Neural cell (in vitro differentiated cells): ENCODE data around the gene ENTPD2. TPM values are rescaled to one million over a fixed set of nuclear protein-coding genes. Genes with fewer than 3 reads are reported as not detected.

Source experiments
- H2AFZ ChIP-seq: fragments of 200-600, 300-800 bp; sonication (generic), shearing (Covaris generic); 2 replicates; pipeline ENCODE4 v1.6.0; 2014; ENCODE audit warnings: low read depth, mild to moderate bottlenecking, antibody characterized with exemption, low read length, moderate library complexity
- H3F3A ChIP-seq: fragments of 200-600 bp; shearing (Covaris generic); 2 replicates; pipeline ENCODE4 v1.6.1; 2016; ENCODE audit warnings: mild to moderate bottlenecking, moderate library complexity, mixed read lengths, antibody characterized with exemption, low read length; ENCODE audit not compliant: insufficient read depth, poor library complexity, severe bottlenecking
- H3K27ac ChIP-seq: fragments of 200-600, 300-800 bp; sonication (generic), shearing (Covaris generic); 2 replicates; pipeline ENCODE4 v1.5.1; 2014; ENCODE audit warnings: mild to moderate bottlenecking, low read length, moderate library complexity
- H3K27me3 ChIP-seq: fragments of 300-800, 200-600 bp; sonication (generic), shearing (Covaris generic); 2 replicates; pipeline ENCODE4 v1.6.0; 2014; ENCODE audit warnings: mild to moderate bottlenecking, low read depth, low read length, moderate library complexity; ENCODE audit not compliant: insufficient read depth
- H3K36me3 ChIP-seq: fragments of 300-800, 200-600 bp; sonication (generic), shearing (Covaris generic); 2 replicates; pipeline ENCODE4 v1.5.1; 2014; ENCODE audit warnings: mild to moderate bottlenecking, antibody characterized with exemption, low read length, moderate library complexity; ENCODE audit not compliant: insufficient read depth
- H3K4me2 ChIP-seq: fragments of 300-800, 200-600 bp; sonication (generic), shearing (Covaris generic); 2 replicates; pipeline ENCODE4 v1.6.0; 2014; ENCODE audit warnings: mild to moderate bottlenecking, low read length
- H3K4me3 ChIP-seq: fragments of 300-800, 200-600 bp; sonication (generic), shearing (Covaris generic); 2 replicates; pipeline ENCODE4 v1.5.1; 2014; ENCODE audit warnings: mild to moderate bottlenecking, low read length, moderate library complexity
- H3K79me2 ChIP-seq: fragments of 200-600 bp; shearing (Covaris generic); replicated peaks from 2 replicates; pipeline ENCODE4 v1.6.0; 2014; ENCODE audit warnings: mild to moderate bottlenecking, low read length, moderate library complexity; ENCODE audit not compliant: insufficient read depth
- H3K9ac ChIP-seq: fragments of 300-800, 200-600 bp; sonication (generic), shearing (Covaris generic); 2 replicates; pipeline ENCODE4 v1.6.1; 2016; ENCODE audit warnings: mild to moderate bottlenecking, low read length, mixed read lengths
- H3K9me2 ChIP-seq: fragments of 200-600 bp; shearing (Covaris generic); 2 replicates; pipeline ENCODE4 v1.6.1; 2016; ENCODE audit warnings: mild to moderate bottlenecking, low read length, mixed read lengths; ENCODE audit not compliant: insufficient read depth
- H3K9me3 ChIP-seq: fragments of 200-600, 300-800 bp; sonication (generic), shearing (Covaris generic); 2 replicates; pipeline ENCODE4 v1.6.1; 2016; ENCODE audit warnings: mild to moderate bottlenecking, mixed run types, low read length, moderate library complexity, mixed read lengths
- H4K20me1 ChIP-seq: fragments of 200-600 bp; shearing (Covaris generic); 2 replicates; pipeline ENCODE4 v1.6.1; 2016; ENCODE audit warnings: mild to moderate bottlenecking, mixed run types; ENCODE audit not compliant: insufficient read depth
- EP300 ChIP-seq: fragments of 450-650 bp; conservative IDR thresholded peaks from 2 replicates; pipeline ENCODE4 v1.6.1; 2014; ENCODE audit warnings: antibody characterized with exemption, mild to moderate bottlenecking, moderate library complexity; ENCODE audit not compliant: poor library complexity, severe bottlenecking
- EZH2 ChIP-seq: fragments of 200-600, 300-800 bp; shearing (Covaris generic), sonication (generic); IDR thresholded peaks from 2 replicates; pipeline ENCODE4 v1.6.1; 2014; ENCODE audit warnings: antibody characterized with exemption, low read length, borderline replicate concordance, mild to moderate bottlenecking; ENCODE audit not compliant: insufficient read depth, poor library complexity, severe bottlenecking
- MXI1 ChIP-seq: fragments of 450-650 bp; conservative IDR thresholded peaks from 2 replicates; pipeline ENCODE4 v1.6.1; 2014; ENCODE audit warnings: antibody characterized with exemption, mild to moderate bottlenecking; ENCODE audit not compliant: poor library complexity, severe bottlenecking
- POLR2AphosphoS5 ChIP-seq: IDR thresholded peaks from 2 replicates; pipeline ENCODE4 v1.6.1; 2012
- RAD21 ChIP-seq: fragments of 450-650 bp; conservative IDR thresholded peaks from 2 replicates; pipeline ENCODE4 v1.6.1; 2014; ENCODE audit warnings: antibody characterized with exemption, mild to moderate bottlenecking, moderate library complexity
- SMC3 ChIP-seq: fragments of 450-650 bp; conservative IDR thresholded peaks from 2 replicates; pipeline ENCODE4 v1.6.1; 2014; ENCODE audit warnings: antibody characterized with exemption, mild to moderate bottlenecking, moderate library complexity; ENCODE audit not compliant: poor library complexity
- TAF1 ChIP-seq: IDR thresholded peaks from 2 replicates; pipeline ENCODE4 v1.6.1; 2012; ENCODE audit warnings: low read depth
- polyA plus RNA-seq: library from polyadenylated mRNA; depleted of rRNA; stranded (reverse); fragments of >200 nt; gene quantifications from 2 replicates; pipeline ENCODE4 v1.2.3, GENCODE V29; 2014
- TF ChIP-seq, protein P1 (sequence below): fragments of 450-650 bp; IDR thresholded peaks from 2 replicates; pipeline ENCODE4 v1.5.1; 2014; ENCODE audit warnings: antibody characterized with exemption, mild to moderate bottlenecking, moderate library complexity; ENCODE audit not compliant: poor library complexity, severe bottlenecking
- TF ChIP-seq, protein P2 (sequence below): IDR thresholded peaks from 2 replicates; pipeline ENCODE4 v1.6.1; 2012; ENCODE audit warnings: borderline replicate concordance

The ENTPD2 gene
- polyA plus RNA-seq, 1 donor from 2014 or later, result not detected

DNA sequence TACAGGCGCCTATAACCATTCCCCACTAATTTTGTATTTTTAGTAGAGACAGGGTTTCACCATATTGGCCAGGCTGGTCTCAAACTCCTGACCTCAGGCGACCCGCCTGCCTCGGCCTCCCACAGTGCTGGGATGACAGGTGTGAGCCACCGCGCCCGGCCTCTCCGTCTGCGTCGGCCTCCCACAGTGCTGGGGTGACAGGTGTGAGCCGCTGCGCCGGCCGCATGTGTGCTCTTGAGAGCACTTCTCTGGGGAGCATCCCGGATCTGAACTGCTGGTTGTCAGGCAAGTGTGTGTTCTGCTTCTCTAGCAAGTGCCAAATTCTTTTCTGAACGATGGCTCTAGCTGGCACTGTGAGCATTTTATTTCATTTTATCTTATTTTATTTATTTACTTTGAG, 3.7 kb upstream of the ENTPD2 start:
- H3K4me2 ChIP-seq, result no peak overlapping the region
- H2AFZ ChIP-seq, result no peak overlapping the region
- TF ChIP-seq TAF1 (no peak), RAD21 (no peak), SMC3 (no peak), EP300 (no peak), MXI1 (no peak), EZH2 (no peak), POLR2AphosphoS5 (no peak)
- TF ChIP-seq, protein P1, sequence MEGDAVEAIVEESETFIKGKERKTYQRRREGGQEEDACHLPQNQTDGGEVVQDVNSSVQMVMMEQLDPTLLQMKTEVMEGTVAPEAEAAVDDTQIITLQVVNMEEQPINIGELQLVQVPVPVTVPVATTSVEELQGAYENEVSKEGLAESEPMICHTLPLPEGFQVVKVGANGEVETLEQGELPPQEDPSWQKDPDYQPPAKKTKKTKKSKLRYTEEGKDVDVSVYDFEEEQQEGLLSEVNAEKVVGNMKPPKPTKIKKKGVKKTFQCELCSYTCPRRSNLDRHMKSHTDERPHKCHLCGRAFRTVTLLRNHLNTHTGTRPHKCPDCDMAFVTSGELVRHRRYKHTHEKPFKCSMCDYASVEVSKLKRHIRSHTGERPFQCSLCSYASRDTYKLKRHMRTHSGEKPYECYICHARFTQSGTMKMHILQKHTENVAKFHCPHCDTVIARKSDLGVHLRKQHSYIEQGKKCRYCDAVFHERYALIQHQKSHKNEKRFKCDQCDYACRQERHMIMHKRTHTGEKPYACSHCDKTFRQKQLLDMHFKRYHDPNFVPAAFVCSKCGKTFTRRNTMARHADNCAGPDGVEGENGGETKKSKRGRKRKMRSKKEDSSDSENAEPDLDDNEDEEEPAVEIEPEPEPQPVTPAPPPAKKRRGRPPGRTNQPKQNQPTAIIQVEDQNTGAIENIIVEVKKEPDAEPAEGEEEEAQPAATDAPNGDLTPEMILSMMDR, result no peak
- TF ChIP-seq, protein P2, sequence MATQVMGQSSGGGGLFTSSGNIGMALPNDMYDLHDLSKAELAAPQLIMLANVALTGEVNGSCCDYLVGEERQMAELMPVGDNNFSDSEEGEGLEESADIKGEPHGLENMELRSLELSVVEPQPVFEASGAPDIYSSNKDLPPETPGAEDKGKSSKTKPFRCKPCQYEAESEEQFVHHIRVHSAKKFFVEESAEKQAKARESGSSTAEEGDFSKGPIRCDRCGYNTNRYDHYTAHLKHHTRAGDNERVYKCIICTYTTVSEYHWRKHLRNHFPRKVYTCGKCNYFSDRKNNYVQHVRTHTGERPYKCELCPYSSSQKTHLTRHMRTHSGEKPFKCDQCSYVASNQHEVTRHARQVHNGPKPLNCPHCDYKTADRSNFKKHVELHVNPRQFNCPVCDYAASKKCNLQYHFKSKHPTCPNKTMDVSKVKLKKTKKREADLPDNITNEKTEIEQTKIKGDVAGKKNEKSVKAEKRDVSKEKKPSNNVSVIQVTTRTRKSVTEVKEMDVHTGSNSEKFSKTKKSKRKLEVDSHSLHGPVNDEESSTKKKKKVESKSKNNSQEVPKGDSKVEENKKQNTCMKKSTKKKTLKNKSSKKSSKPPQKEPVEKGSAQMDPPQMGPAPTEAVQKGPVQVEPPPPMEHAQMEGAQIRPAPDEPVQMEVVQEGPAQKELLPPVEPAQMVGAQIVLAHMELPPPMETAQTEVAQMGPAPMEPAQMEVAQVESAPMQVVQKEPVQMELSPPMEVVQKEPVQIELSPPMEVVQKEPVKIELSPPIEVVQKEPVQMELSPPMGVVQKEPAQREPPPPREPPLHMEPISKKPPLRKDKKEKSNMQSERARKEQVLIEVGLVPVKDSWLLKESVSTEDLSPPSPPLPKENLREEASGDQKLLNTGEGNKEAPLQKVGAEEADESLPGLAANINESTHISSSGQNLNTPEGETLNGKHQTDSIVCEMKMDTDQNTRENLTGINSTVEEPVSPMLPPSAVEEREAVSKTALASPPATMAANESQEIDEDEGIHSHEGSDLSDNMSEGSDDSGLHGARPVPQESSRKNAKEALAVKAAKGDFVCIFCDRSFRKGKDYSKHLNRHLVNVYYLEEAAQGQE, result no peak
- H3K27ac ChIP-seq, result no peak overlapping the region
- no peak overlapping the region for H3K4me3 ChIP-seq
- H3K9me2 ChIP-seq, result no peaks in the 10 kb centered on the region
- no peak overlapping the region for H3K9ac ChIP-seq
- H3F3A ChIP-seq, result no peaks in the 10 kb centered on the region
- H3K27me3 ChIP-seq, result peaks cover 31% of the 10 kb centered on the region
- no peaks in the 10 kb centered on the region for H3K36me3 ChIP-seq
- no peaks in the 10 kb centered on the region for H4K20me1 ChIP-seq
- no peaks in the 10 kb centered on the region for H3K79me2 ChIP-seq
- no peaks in the 10 kb centered on the region for H3K9me3 ChIP-seq

DNA sequence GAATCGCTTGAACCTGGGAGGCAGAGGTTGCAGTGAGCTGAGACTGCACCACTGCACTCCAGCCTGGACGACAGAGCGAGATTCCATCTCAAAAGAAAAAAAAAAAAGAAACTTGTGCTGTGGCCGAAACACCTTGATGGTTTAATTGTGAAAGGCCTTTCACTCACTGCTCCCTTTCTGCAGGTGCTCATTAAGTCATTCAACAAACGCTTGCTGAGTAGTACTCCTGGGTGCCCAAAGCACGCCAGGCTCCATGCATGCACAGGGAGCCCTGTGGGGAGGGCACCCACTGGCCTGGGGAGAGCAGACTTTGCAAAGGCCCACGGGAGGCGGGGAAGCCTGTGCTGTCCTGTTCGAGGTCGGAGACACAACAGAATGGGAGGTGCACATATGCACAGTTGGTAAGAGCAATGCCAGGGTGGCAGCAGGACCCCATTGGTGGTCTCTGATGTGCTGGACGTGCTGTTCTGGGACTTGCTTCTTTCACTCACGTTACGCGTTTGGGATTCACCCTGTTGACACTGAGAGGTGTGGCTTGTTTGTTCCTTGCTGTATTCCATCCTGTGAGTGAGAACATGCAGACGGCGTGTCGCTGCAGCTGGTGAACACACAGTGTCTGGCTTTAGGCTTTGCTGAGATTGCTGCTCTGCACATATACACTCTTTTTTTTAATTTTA, 3.0 kb upstream of the ENTPD2 start:
- H3K27me3 ChIP-seq, result peaks cover 38% of the 10 kb centered on the region

More for the DNA sequence above, 3.0 kb upstream of the ENTPD2 start:
- Histone ChIP-seq H4K20me1 (no peaks in the 10 kb centered on the region), H3K27ac (no peak overlapping the region), H2AFZ (no peak overlapping the region), H3K4me3 (no peak overlapping the region), H3F3A (no peaks in the 10 kb centered on the region), H3K79me2 (no peaks in the 10 kb centered on the region), H3K9me2 (no peaks in the 10 kb centered on the region), H3K9me3 (no peaks in the 10 kb centered on the region), H3K9ac (no peak overlapping the region), H3K36me3 (no peaks in the 10 kb centered on the region), H3K4me2 (no peak overlapping the region)
- TF ChIP-seq MXI1 (no peak), EP300 (no peak), SMC3 (no peak), POLR2AphosphoS5 (no peak), TAF1 (no peak), RAD21 (no peak), EZH2 (no peak)
- TF ChIP-seq, protein P1, result no peak
- TF ChIP-seq, protein P2, result no peak
